ENCODE results near the gene SCP2.

DNA sequence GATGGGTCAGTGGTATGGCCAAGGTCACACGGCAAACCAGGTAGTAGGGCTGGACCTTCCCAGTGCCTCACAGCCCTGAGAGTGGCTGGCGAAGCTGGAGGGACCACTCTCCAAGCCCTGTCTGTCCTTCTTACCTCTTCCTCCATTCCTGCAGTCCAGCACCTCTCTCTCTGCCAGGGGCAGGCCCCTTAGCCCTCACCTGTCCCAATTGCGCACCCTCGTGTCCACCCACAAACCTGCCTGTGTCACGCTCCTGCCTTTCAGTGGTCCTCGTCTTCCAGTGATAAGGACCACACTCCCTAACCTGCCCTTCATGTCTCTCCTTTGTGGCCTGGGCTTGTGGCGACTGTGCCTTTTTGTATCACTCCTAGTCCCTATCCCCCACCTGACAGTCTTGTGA lies 138.3 kb downstream of the SCP2 start:
- TF ChIP-seq CTCF (conservative IDR thresholded peaks at IDR 0.05; ENCODE audit: low read length) = no peak
- TF ChIP-seq EZH2phosphoT487 (IDR thresholded peaks at IDR 0.05; ENCODE audit: borderline replicate concordance) = no peak

All from Loucy (cell line).